Epithelial cell of esophagus (primary cell): ENCODE data around the gene MTERF4.

ENCODE experiments used
- DNase-seq: peaks from one replicate; pipeline ENCODE4 v3.0.0; 2010; ENCODE audit warnings: low read depth
- H3K4me3 ChIP-seq: 2 replicates; pipeline ENCODE4 v1.5.1; 2011; ENCODE audit warnings: mild to moderate bottlenecking, low read length, control low read depth
- CTCF ChIP-seq: IDR thresholded peaks from 2 replicates; pipeline ENCODE4 v1.5.1; 2011; ENCODE audit warnings: low read depth, mild to moderate bottlenecking, low read length, control low read depth, inconsistent platforms; ENCODE audit not compliant: insufficient read depth; ENCODE audit errors: missing control alignments

Gene MTERF4

GRCh38 chr2:241112592-241112991 lies 10.5 kb upstream of the MTERF4 start:
- TF ChIP-seq CTCF = no peak
- no peak overlapping the region for H3K4me3 ChIP-seq
- no peak for DNase-seq

- no peak overlapping the region for H3K4me3 ChIP-seq
- no peak for DNase-seq
- no peak for TF ChIP-seq CTCF
Observed at GRCh38 chr2:241112046-241112445, 10.0 kb upstream of the MTERF4 start.

DNA sequence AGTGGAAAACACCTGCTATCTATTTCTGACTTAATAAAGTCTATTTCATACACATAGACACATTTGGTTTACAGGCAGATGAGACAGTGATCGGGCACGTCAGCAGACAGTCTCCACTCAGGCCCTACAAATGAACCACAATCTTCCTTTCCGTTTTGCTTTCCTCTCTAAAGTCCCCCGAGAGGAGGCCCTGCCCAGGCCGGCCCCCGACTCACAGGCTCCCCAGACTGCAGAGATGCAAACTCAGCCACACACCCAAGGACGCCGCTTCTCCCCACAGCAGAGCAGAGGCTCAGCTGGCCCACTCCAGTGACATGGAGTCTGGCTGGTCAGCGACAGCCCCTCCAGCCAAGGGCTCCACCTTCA lies 9.3 kb upstream of the MTERF4 start:
- no peak for DNase-seq
- H3K4me3 ChIP-seq = no peak overlapping the region

GRCh38 chr2:241110607-241111439 lies 8.7 kb upstream of the MTERF4 start:
- no peak for DNase-seq
- no peak for TF ChIP-seq CTCF
- no peak overlapping the region for H3K4me3 ChIP-seq

More for the DNA sequence above, 9.3 kb upstream of the MTERF4 start:
- no peak for TF ChIP-seq CTCF

- no peak for TF ChIP-seq CTCF
- no peak overlapping the region for H3K4me3 ChIP-seq
- no peak for DNase-seq
Observed at GRCh38 chr2:241110089-241110606, 8.1 kb upstream of the MTERF4 start.

DNA sequence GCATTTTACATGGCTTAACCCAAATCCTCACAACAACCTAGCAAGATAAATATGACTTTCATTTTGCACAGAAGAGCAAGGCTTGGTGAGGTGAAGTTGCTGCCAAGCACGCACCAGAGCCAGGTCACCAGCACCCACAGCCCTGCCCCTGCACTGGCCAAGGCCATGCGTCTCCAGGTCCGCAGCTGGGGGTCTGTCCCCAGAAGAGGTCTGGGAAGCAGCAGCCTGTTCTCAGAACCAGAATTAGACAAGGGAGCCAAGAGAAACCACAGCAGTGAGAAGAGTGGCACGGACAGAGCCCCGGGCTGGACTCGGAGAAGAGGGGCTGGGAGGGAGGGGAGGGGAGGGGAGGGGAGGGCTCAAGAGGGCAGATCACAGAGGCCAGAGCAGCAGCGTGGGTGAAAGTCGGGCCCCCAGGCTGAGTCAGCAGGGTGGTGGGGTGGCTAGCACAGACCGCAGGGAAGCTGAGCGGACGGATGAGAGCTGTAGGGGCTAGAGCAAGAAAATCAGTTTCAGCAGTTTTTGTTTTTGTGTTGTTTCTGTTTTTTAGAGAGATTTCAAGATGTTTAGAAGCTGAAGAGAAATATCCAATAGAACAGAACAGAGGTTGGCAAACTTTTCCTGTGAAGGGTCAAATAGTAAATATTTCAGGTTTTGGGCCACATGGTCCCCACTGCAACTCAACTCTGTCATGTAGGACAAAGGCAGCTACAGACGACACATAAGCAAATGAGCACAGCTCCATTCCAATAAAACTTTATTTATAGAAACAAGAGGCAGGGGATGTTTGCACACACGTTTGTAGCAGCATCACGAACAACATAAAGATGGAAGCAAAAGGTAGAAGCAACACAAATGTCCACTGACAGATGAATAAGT lies 7.4 kb upstream of the MTERF4 start:
- TF ChIP-seq CTCF = no peak
- no peak for DNase-seq

More for the DNA sequence above, 7.4 kb upstream of the MTERF4 start:
- H3K4me3 ChIP-seq = no peak overlapping the region
